GM18868 (cell line): ENCODE data around the gene AP4E1.
"Not testable (repeated sequence)": the region's sequence is repeated elsewhere in the genome, so short reads cannot be mapped to it uniquely, and the experiment has no call there.

Experiments used
- ATAC-seq: cut with Tn5 transposase; IDR thresholded peaks from one replicate; pipeline ENCODE4 v1.9.1; 2021; ENCODE audit warnings: mild to moderate bottlenecking, moderate library complexity; ENCODE audit not compliant: unreplicated experiment

Gene AP4E1

DNA sequence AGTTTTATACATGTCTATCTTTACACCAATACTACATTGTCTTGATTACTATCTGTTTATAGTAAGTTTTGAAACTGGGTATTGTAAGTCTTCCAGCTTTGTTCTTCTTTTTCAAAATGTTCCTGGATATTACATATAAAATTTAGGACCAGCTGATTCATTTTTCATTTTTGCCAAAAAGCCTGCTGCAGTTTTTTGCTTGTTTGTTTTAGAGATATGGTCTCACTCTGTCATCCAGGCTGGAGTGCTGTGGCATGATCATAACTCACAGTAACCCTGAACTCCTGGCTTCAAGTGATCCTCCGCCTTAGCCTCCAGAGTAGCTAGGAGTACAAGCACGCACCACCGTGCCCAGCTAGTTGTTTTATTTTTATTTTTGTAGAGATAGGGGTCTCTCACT lies 20.4 kb upstream of the AP4E1 start:
- no peak for ATAC-seq

DNA sequence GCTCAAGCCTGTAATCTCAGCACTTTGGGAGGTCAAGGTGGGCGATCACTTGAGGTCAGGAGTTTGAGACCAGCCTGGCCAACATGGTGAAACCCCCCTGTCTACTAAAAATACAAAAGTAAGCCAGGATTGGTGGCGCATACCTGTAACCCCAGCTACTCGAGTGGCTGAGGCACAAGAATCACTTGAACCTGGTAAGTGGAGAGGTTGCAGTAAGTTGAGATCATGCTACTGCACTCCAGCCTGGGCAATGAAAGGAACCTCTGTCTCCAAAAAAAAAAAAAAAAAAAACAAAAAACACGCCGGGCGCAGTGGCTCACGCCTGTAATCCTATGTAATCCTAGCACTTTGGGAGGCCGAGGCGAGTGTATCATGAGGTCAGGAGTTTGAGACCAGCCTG lies 18.9 kb upstream of the AP4E1 start:
- no peak for ATAC-seq

DNA sequence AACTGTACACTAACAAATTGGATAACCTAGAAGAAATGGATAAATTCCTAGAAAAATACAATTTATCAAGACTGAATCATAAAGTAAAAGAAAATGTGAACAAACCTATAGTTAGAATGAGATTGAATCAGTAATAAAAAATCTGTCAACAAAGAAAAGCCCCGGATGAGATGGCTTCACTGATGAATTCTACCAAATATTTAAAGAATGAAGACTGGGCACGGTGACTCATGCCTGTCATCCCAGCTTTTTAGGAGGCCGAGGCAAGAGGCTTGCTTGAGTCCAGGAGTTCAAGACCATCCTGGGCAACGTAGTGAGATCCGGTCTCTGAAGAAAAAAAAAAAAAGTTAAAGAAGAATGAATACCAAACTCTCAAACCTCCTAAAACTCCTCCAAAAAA lies 17.7 kb upstream of the AP4E1 start:
- ATAC-seq, result no peak

GRCh38 chr15:50891159-50891558 lies 17.3 kb upstream of the AP4E1 start:
- ATAC-seq, result no peak

- ATAC-seq, result no peak
These were observed 14.5 kb upstream of the AP4E1 start for GRCh38 chr15:50893976-50894375.

DNA sequence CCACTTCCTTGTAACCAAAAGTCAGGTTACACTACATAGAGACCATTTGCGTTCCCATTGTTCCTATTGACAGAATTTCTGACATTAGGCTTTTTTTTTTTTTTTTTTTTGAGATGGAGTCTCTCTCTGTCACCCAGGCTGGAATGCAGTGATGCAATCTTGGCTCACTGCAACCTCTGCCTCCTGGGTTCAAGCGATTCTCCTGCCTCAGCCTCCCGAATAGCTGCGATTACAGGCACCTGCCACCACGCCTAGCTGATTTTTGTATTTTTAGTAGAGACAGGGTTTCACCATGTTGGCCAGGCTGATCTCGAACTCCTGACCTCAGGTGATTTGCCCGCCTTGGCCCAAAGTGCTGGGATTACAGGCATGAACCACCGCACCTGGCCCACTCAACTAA lies 7.1 kb upstream of the AP4E1 start:
- ATAC-seq, result not testable (repeated sequence)

DNA sequence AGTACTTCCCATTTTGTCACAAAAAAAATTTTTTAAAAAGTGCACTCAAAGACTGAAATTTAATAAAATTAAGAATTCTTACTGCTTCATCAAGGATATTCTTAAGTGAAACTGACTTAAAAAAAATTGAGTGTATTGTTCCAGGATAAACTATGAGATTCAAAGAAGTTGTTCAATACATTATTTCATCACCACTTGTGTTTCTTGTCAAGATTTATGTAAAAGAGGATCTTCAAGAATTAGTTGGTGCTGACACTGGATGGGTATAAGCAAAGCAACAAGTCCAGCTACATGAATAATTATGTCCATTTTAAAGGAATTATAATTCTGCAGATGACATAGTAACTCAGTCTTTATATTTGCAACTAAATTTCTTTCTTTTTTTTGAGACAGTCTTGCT lies 4.3 kb upstream of the AP4E1 start:
- no peak for ATAC-seq

DNA sequence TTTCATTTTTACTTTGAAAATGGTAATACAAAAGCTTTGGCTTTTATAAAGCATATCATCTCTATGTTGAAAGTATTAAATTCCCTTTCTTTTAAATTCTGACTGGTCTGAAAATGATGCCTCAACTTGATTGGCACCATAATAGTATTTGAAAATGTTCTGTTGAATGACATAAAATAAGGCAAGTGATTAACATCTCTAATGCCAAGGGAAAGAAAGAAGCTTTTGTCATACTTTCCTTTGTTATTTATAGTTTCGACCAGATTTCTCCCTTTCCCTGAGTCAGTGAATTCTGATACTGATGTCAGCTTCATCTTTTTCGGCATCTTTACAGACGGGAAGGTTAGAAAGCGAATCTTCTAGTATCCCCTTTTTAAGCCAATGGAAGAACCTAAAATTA lies 3.4 kb upstream of the AP4E1 start:
- no peak for ATAC-seq

DNA sequence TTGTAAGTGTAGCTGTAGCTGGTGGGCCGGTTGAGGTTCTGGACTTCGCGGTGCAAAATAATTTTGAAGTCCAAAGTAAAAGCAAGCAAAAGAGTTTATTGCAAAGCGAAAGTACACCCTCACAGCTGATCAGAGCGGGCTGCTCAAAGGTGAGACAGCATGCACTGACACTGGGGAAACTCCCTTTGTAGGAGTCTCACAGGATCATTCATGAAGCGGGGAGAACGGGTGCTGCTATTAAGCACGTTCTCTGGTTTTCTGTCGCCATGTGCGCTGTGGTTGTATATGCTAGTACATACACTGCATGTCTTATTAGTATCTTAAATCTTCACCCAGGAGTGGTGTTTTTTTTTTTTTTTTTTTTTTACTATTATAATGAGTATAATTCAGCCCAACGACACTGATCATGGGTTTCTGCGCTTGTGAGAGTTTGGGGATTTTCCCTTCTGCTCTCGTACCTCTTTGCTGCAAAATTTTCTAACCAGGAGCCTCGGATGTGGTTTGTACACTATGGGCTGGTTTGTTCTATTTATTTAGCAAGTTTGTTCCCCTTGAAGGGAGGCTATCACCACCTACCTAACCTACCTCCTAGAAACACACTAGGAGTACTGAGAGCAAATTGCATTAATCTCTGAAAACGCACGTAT lies 1.4 kb upstream of the AP4E1 start:
- peak; percentile 57 for ATAC-seq

DNA sequence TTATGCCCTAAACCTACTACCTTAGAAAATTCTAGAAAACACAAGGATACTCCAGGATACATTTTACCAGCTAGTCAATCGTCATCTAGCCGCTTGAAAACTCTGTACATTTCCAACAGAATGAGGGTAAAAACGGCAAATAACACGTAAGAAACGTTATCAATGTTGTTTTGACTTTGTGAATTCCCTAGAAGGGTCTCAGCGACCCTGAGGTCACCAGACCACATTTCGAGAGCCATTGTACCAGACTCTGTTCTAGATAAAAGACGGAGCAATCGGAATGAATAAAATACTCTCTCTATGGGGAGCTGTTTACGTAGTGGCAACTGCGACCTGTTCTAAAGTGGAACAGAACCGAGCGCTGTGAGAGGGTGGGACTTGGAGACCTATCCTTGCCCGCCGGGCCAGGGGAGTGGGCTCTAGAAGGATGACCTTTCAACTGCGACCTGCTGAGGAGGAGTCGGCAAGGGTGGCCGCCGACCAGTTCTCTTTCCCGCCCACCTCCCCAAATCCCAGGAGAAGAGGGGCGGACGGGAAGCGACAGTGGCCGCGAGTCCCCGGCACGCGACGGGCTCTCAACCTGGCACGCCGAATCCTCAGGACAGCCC lies 778 bp upstream of the AP4E1 start:
- no peak for ATAC-seq

DNA sequence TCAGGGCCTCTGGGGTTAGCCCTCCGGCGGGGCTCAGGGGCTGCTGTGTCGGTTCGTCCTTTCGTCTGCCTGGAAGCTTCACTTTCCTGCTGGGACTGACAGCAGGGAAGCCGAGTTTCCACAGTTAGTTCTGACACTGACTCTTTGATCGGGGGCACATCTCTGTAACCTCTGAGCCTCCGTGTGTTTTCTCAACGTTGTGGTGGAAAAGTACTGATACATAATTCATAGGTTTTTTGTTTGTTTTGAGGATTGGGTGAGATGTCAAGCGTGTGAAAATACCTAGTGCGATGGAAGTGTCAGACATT lies 481 bp downstream of the AP4E1 start:
- no peak for ATAC-seq

DNA sequence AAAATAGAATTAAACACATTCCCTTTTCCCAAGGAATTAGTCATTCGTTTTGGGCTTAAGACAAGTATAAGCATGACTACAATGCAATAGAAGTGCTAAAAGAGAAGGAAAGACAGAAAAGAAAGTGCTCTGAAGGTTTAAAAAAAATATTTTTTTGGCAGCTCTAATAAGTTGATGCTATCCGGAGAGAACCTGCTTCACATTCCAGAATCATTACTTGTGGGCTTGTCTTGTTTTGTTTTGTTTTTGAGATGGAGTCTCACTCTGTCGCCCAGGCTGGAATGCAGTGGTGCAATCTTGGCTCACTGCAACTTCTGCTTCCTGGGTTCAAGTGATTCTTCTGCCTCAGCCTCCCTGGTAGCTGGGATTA lies 1.9 kb downstream of the AP4E1 start:
- not testable (repeated sequence) for ATAC-seq

DNA sequence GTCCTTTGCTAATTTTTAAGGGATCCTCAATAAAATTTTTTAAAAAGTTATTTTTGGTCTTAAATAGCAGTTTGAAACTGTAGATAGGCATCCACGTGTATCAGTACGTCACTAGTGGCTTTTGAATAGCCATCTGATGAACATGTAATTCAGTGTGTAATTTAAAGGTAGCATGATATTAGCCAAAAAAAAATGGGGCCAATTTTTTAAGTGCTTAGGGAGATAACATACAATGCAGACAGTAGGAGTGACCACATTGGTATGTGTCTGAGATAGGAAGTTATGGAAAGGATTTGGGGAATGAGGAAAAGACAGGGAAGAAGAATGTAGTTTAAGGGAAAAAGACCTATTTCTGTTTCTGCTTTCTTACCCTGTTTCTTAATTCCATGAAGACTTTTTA lies 2.5 kb downstream of the AP4E1 start:
- ATAC-seq, result no peak

DNA sequence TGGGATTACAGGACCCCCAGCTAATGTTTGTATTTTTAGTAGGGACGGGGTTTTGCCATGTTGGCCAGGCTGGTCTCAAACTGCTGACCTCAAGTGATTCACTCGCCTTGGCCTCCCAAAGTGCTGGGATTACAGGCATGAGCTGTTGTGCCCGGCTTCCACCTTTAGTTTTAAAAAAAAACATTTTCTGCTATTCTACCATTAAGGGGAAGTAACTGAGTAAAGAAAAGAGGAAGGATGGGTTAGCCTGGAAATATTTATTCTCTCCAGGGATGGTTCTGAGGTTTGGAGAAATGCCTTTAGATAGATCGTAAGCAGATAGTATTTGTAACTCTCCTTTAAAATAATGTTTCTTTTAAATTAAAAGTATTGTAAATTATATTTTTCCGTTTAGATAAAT lies 3.1 kb downstream of the AP4E1 start:
- ATAC-seq, result no peak

GRCh38 chr15:50916400-50916799 lies 7.9 kb downstream of the AP4E1 start:
- ATAC-seq, result no peak

- not testable (repeated sequence) for ATAC-seq
These were observed 10.9 kb downstream of the AP4E1 start for GRCh38 chr15:50919359-50919758.

- no peak for ATAC-seq
These were observed 16.8 kb downstream of the AP4E1 start for GRCh38 chr15:50925281-50925680.

GRCh38 chr15:50929062-50929461 lies 20.6 kb downstream of the AP4E1 start:
- no peak for ATAC-seq

GRCh38 chr15:50930792-50931191 lies 22.3 kb downstream of the AP4E1 start:
- ATAC-seq, result no peak

GRCh38 chr15:50933341-50933740 lies 24.9 kb downstream of the AP4E1 start:
- no peak for ATAC-seq

GRCh38 chr15:50938525-50938924 lies 30.0 kb downstream of the AP4E1 start:
- no peak for ATAC-seq

DNA sequence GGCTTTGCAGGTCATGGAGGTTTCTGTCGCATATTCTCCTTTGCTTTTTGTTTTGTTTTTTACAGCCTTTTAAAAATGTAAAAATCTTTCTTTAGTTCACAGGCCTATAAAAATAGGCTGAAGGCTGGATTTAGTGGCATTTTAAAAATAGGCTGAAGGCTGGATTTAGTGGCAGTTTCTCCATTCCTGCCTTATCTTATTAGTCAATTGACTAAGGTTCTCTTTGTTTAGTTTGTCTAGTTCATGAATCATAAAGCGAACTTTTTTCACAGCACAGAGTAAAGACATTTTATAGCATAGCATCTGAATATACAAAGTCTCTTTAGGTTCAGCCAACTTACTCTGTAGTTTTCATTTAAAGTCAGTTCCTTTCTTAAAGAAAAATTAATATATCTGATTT lies 31.4 kb downstream of the AP4E1 start:
- ATAC-seq, result no peak

- ATAC-seq, result no peak
These were observed 32.0 kb downstream of the AP4E1 start for GRCh38 chr15:50940506-50940905.
